ENCODE measurements around the gene GLT8D2. TPM values are rescaled to one million over a fixed set of nuclear protein-coding genes. Genes with fewer than 3 reads are reported as not detected.

Gene GLT8D2
- total RNA-seq, 1 donor from 2014 or later = 45.4 TPM

GRCh38 chr12:103944964-103945363 lies 105.0 kb downstream of the GLT8D2 start:
- no peak for DNase-seq (ENCODE audit: extremely low spot score, unreplicated experiment)
- H3K9me3 Mint-ChIP-seq (ENCODE audit: unreplicated experiment) = no peaks in the 10 kb centered on the region
- H3K4me1 Mint-ChIP-seq (ENCODE audit: unreplicated experiment) = no peaks in the 10 kb centered on the region
- H3K36me3 Mint-ChIP-seq (ENCODE audit: unreplicated experiment) = peaks cover 84% of the 10 kb centered on the region
- no peak overlapping the region for H3K27ac Mint-ChIP-seq (ENCODE audit: unreplicated experiment)
- H3K4me3 Mint-ChIP-seq (ENCODE audit: unreplicated experiment) = no peak overlapping the region
- no peak for TF ChIP-seq CTCF (IDR thresholded peaks at IDR 0.05)
- H3K27me3 Mint-ChIP-seq (ENCODE audit: unreplicated experiment) = no peaks in the 10 kb centered on the region

Other genes starting within 250 kb of the GLT8D2 start
- gene NT5DC3, start 209.0 kb downstream of the GLT8D2 start, total RNA-seq = 11.3 and 12.5 TPM in 2 replicates
- gene HSP90B1, start 119.8 kb downstream of the GLT8D2 start, total RNA-seq = 682 and 686 TPM in 2 replicates
- 32.7 and 33.9 TPM in 2 replicates for gene TDG, start 84.3 kb downstream of the GLT8D2 start, total RNA-seq
- gene HCFC2, start 14.3 kb upstream of the GLT8D2 start, total RNA-seq = 20.1 and 21.3 TPM in 2 replicates
- 25.2 and 28.9 TPM in 2 replicates for gene NFYB, start 88.0 kb upstream of the GLT8D2 start, total RNA-seq
- gene TXNRD1, start 165.6 kb upstream of the GLT8D2 start, total RNA-seq = 88.6 and 100 TPM in 2 replicates

All from osteocyte (in vitro differentiated cells).